ENCODE measurements around the gene TBCK. TPM values are rescaled to one million over a fixed set of nuclear protein-coding genes. Genes with fewer than 3 reads are reported as not detected.

TBCK gene
- total and polyA plus RNA-seq, 2 donors (not counting 1 experiment from before 2014, with no cell fraction given): 17.5 to 86.1 TPM

GRCh38 chr4:106355193-106355592, 39.2 kb upstream of the TBCK start:
- Histone ChIP-seq H3K79me2 (ENCODE audit: control insufficient read depth, insufficient read depth, low read length) (no peaks in the 10 kb centered on the region), H3K4me2 (replicated peaks; ENCODE audit: low read depth, low read length, poor library complexity, severe bottlenecking) (no peak overlapping the region), H2AFZ (ENCODE audit: insufficient read depth, low read depth, low read length, poor library complexity, severe bottlenecking) (no peak overlapping the region), H3K4me1 (ENCODE audit: control insufficient read depth in 2 of 2, insufficient read depth in 2 of 2, low read length in 2 of 2) (no peaks in the 10 kb centered on the region), H3K9me3 (ENCODE audit: control extremely low read depth in 1 of 3, control insufficient read depth in 2 of 3, insufficient read depth in 1 of 3, low read length in 2 of 3) (peaks cover 0 to 1% (median 0%) of the 10 kb centered on the region in 3 donors), H3K9ac (ENCODE audit: low read length) (no peak overlapping the region), H4K20me1 (ENCODE audit: control insufficient read depth, insufficient read depth, low read length, poor library complexity, severe bottlenecking) (no peaks in the 10 kb centered on the region), H3K36me3 (replicated peaks in 1 of 2; ENCODE audit: control extremely low read depth in 1 of 2, control insufficient read depth in 1 of 2, extremely low read depth in 1 of 2, insufficient read depth in 2 of 2, low read length in 1 of 2) (peaks cover 0 to 2% of the 10 kb centered on the region in 2 experiments), H3K27ac (ENCODE audit: low read length in 2 of 2) (no peak overlapping the region), H3K27me3 (replicated peaks in 1 of 4; ENCODE audit: control extremely low read depth in 1 of 4, control insufficient read depth in 3 of 4, insufficient read depth in 4 of 4, low read length in 3 of 4) (no peaks in the 10 kb centered on the region), H3K4me3 (ENCODE audit: control extremely low read depth in 1 of 5, extremely low read depth in 1 of 5, insufficient read depth in 1 of 5, low read depth in 2 of 5, low read length in 4 of 5) (no peak overlapping the region)
- H3K4me3 Mint-ChIP-seq: no peak overlapping the region
- no peak for TF ChIP-seq CTCF (IDR thresholded peaks at IDR 0.05)
- no peak for TF ChIP-seq EZH2 (IDR thresholded peaks at IDR 0.05; ENCODE audit: borderline replicate concordance, insufficient read depth, low read depth, low read length, poor library complexity, severe bottlenecking)
- intact Hi-C loops (cut with micrococcal nuclease): no loop called here
- no peaks in the 10 kb centered on the region for H3K27me3 Mint-ChIP-seq
- no peaks in the 10 kb centered on the region for H3K9me3 Mint-ChIP-seq (ENCODE audit: insufficient read depth)
- no peak overlapping the region for H3K27ac Mint-ChIP-seq
- POLR2A ChIA-PET: no interaction called here
- DNase-seq: no peak
- H3K4me1 Mint-ChIP-seq: no peaks in the 10 kb centered on the region
- ATAC-seq (ENCODE audit: low read depth): no peak
- CTCF ChIA-PET: interaction anchor here (1.0 kb wide), 1 partner anchor 9 kb away, joined by 3 read pairs; no protein-coding TSS in a partner anchor
- 100% methylated on average over 2 of the region's 4 CpGs for WGBS (ENCODE audit: insufficient coverage)

- Histone ChIP-seq H3K79me2 (ENCODE audit: control insufficient read depth, insufficient read depth, low read length) (no peaks in the 10 kb centered on the region), H3K27me3 (replicated peaks in 1 of 4; ENCODE audit: control extremely low read depth in 1 of 4, control insufficient read depth in 3 of 4, insufficient read depth in 4 of 4, low read length in 3 of 4) (no peaks in the 10 kb centered on the region), H3K4me3 (ENCODE audit: control extremely low read depth in 1 of 5, extremely low read depth in 1 of 5, insufficient read depth in 1 of 5, low read depth in 2 of 5, low read length in 4 of 5) (no peak overlapping the region), H3K4me1 (ENCODE audit: control insufficient read depth in 2 of 2, insufficient read depth in 2 of 2, low read length in 2 of 2) (no peaks in the 10 kb centered on the region), H4K20me1 (ENCODE audit: control insufficient read depth, insufficient read depth, low read length, poor library complexity, severe bottlenecking) (no peaks in the 10 kb centered on the region), H3K9me3 (ENCODE audit: control extremely low read depth in 1 of 3, control insufficient read depth in 2 of 3, insufficient read depth in 1 of 3, low read length in 2 of 3) (peaks cover 0 to 1% (median 0%) of the 10 kb centered on the region in 3 donors), H2AFZ (ENCODE audit: insufficient read depth, low read depth, low read length, poor library complexity, severe bottlenecking) (no peak overlapping the region), H3K27ac (ENCODE audit: low read length in 2 of 2) (no peak overlapping the region), H3K4me2 (replicated peaks; ENCODE audit: low read depth, low read length, poor library complexity, severe bottlenecking) (no peak overlapping the region), H3K9ac (ENCODE audit: low read length) (no peak overlapping the region), H3K36me3 (replicated peaks in 1 of 2; ENCODE audit: control extremely low read depth in 1 of 2, control insufficient read depth in 1 of 2, extremely low read depth in 1 of 2, insufficient read depth in 2 of 2, low read length in 1 of 2) (peaks cover 7 to 9% of the 10 kb centered on the region in 2 experiments)
- ChIA-PET POLR2A (no interaction called here), CTCF (no interaction called here)
- Mint-ChIP-seq H3K4me1 (no peaks in the 10 kb centered on the region), H3K27ac (no peak overlapping the region), H3K9me3 (ENCODE audit: insufficient read depth) (no peaks in the 10 kb centered on the region), H3K27me3 (no peaks in the 10 kb centered on the region), H3K4me3 (no peak overlapping the region)
- intact Hi-C loops (cut with micrococcal nuclease): no loop called here
- DNase-seq (no peak), ATAC-seq (ENCODE audit: low read depth) (no peak)
- TF ChIP-seq EZH2 (IDR thresholded peaks at IDR 0.05; ENCODE audit: borderline replicate concordance, insufficient read depth, low read depth, low read length, poor library complexity, severe bottlenecking) (no peak), CTCF (IDR thresholded peaks at IDR 0.05) (no peak)
- WGBS (ENCODE audit: insufficient coverage): 100% methylated on average over 1 of the region's 1 CpG
These were observed 37.8 kb upstream of the TBCK start for GRCh38 chr4:106353786-106354185.

All from B cell (primary cell).